IPS-18c (cell line): ENCODE results near the gene CCNI2.
"Not testable (repeated sequence)": the region's sequence is repeated elsewhere in the genome, so short reads cannot be mapped to it uniquely, and the experiment has no call there.

Source experiments
- H3K4me3 ChIP-seq: 2 replicates; pipeline ENCODE4 v1.7.0; 2013; ENCODE audit warnings: low read depth, mild to moderate bottlenecking, low read length, moderate library complexity; ENCODE audit not compliant: insufficient read depth
- H3K9me3 ChIP-seq: one replicate; pipeline ENCODE4 v1.6.1; 2013; ENCODE audit warnings: mild to moderate bottlenecking, low read length, moderate library complexity; ENCODE audit not compliant: control insufficient read depth, insufficient read depth

The CCNI2 gene

DNA sequence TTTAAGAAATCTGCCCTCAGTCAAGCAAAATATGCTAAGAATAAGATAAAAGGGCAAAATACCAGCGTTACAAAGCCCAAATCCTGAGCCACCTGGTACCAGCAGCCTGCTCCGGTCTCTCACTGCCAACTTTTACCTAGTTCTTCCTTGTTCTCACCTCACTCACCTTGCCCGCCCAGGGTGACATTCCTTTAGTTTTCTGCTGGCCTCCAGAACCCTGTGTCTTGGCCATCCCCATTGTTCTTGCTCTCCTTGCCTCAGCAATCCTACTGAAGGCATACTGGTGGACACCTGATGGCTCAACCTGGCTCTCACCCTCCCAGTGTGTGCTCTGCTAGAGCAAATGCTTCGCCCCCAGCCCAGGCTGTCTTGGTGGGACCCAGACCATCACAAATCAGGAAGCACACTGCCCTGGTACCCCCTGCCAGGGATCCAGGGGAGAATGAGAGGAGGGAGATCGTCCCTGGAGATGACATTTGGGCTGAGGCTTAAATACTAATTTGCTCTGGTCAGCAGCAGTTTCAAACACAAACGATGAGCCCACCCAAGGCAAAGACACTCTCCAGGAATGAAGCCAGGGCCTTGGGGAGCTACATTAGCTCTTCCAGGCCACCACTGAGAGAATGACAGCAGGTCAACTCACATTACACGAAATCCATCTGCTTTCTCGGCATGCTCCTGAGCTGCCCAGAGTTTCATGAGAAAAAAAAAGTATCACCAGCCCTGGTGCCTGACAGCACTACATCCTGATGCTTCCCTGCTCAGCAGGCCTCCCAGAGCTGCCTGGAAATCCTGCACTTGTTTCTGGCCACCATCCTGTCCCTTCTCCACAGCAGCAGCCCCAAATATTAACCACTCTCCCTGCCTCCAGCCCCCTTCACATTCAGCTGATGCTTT is 42.0 kb downstream of the CCNI2 start:
- Histone ChIP-seq H3K4me3 (no peak overlapping the region), H3K9me3 (peaks cover 4% of the 10 kb centered on the region)

DNA sequence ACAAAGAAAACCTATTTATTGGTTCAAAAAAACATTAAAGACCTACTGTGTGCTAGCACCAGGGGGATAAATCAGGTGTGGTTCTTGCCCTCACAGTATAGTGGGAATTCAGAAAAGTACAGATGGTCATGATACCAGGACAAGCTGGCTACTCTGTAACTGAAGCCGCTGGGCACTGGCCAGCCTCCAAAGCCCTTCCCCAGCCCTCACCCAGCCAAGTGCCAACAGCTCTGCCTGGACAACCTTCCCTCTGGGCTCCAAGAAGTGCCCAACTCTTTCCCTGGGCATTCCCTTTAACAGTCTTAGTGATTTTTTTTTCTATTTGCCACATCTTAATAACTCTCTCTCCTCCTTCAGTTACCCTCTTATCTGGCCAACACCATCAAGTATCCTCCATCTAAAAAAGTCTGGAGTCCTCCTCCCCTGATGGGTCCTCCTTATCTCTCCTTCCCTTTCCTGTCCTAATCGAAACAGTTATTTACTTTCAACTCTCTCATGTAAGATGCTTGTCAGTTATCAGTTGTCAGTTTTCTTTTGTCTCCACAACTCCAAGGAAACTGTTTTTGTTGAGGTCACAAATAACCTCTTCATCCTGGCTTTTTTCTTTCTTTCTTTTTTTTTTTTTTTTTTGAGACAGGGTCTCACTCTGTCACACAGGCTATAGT is 43.1 kb downstream of the CCNI2 start:
- peaks cover 4% of the 10 kb centered on the region for H3K9me3 ChIP-seq

DNA sequence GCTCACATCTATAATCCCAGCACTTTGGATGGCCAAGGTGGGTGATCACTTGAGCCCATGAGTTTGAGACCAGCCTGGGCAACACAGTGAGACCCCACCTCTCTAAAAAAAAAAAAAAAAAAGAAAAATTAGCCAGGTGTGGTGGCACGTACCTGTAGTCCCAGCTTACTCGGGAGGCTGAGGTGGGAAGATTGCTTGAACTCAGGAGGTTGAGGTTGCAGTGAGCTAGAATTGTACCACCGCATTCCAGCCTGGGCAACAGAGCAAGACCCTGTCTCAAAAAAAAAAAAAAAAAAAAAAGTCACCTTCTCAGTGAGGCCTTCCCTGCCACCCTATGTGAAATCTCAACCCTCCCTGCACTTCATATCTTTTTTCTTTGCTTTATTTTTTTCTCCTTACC is 43.8 kb downstream of the CCNI2 start:
- Histone ChIP-seq H3K9me3 (peaks cover 4% of the 10 kb centered on the region), H3K4me3 (no peak overlapping the region)

More for the DNA sequence above, 43.1 kb downstream of the CCNI2 start:
- H3K4me3 ChIP-seq = no peak overlapping the region

DNA sequence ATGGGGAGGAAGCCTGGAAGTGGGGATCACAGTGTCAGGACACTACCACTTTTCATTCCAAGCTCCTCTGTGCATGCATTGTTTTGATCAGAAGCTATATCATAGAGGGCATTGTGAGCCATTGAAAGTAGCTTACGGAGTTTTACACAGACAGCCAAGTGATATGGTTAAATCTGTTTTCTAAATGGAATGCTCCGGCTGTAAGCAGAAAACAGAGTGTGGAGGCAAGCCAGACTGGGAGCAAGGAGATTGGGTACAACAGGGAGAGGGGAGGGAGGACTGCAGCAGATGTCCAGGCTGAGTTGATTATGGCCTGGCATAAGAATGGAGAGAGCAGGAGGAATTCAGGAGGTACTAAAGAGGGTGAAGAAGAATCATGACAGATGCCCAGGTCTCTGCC is 50.4 kb downstream of the CCNI2 start:
- no peaks in the 10 kb centered on the region for H3K9me3 ChIP-seq
- H3K4me3 ChIP-seq = no peak overlapping the region

DNA sequence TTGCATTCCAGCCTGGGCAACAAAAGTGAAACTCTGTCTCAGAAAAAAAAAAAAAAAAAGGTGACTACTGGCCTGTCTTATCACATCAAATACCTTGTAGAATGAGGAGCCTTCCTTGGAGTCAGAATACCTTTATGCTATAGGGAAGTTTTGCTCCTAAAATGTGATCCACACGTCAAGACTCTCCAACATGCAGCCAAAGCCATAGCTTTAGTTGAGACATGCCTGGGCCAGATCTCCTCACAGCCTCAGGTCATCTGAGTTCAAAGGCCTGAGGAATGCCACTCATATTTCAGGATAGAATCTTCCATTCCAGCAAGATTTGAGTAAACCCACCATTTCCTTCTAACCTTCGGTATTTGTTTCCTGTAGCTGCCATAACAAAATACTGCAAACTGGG is 52.2 kb downstream of the CCNI2 start:
- Histone ChIP-seq H3K9me3 (no peaks in the 10 kb centered on the region), H3K4me3 (no peak overlapping the region)

DNA sequence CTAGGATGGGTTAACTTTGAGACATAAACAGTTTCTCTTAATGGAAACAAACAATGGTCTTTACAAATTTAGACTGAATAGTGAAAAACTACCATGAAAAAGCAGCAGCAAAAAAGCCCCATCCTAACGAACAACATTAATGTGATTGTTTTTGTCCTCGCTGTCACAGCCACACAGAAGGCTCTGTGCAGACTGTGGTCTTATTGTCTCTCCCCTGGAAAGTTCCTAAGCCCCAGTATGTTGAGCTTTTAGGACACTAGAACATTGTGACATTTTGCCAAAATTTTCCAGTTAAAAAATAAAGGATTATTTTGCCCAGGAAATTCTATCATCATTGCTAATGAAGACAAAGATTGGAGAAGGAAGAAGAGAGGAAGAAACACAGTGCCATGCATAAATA is 53.3 kb downstream of the CCNI2 start:
- Histone ChIP-seq H3K9me3 (no peaks in the 10 kb centered on the region), H3K4me3 (no peak overlapping the region)

DNA sequence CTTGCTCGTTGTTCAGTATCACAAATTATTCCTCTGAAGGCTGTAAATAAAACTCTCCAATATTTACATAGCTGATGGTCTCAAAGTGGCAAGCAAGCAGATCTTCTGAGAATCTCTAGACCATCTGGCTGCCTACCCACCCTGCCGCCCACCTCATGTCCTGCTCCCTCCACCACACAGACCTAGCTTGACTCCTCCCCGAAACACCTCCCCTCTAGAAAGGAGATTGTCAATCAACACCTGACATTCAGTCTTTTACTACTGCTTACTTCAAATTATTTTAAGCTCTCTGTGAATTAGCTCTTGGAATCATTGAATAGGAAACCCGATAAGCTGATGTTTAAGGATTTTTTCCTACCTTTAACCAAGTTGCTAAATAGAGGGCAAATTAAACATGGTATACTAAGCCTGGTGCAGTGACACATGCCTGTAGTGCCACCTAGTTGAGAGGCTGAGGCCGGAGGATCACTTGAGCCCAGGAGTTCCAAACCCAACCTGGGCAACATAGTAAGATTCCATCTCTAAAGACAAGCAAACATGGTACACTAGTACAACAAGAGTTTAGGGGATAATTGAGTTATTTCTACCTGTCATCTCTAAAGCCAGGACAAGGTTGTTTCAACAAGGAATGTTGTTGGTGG is 54.9 kb downstream of the CCNI2 start:
- no peaks in the 10 kb centered on the region for H3K9me3 ChIP-seq

DNA sequence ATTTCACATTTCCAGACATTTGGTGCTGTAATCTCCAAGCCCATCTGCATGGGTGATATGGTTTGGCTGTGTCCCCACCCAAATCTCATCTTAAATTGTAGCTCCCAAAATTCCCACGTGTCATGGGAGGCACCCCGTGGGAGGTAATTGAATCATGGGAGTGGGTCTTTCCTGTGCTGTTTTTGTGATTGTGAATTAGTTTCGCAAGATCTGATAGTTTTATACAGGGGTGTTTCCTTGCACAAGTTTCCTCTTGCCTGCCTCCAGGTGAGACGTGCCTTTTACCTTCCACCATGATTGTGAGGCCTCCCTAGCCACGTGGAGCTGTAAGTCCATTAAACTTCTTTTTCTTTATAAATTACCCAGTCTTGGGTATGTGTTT is 55.5 kb downstream of the CCNI2 start:
- H3K9me3 ChIP-seq, H3K4me3 ChIP-seq: not testable (repeated sequence)

More for the DNA sequence above, 54.9 kb downstream of the CCNI2 start:
- no peak overlapping the region for H3K4me3 ChIP-seq
